Nephron (organoid): ENCODE results near the gene LSM11.
A peak's percentile ranks its signal among the peaks of the same experiment; 100 is the strongest.

ENCODE experiments used
- H3K27ac Mint-ChIP-seq, 3 experiments: 2 replicates each; pipeline ENCODE4 v1.8.0; 2020; ENCODE audit warnings: mixed read lengths in 3 of 3, mild to moderate bottlenecking in 2 of 3, moderate library complexity in 1 of 3
- H3K27me3 Mint-ChIP-seq: 2 replicates; pipeline ENCODE4 v1.8.0; 2021; ENCODE audit warnings: low read depth, mild to moderate bottlenecking, moderate library complexity, mixed read lengths
- H3K36me3 Mint-ChIP-seq: 2 replicates; pipeline ENCODE4 v1.8.0; 2020; ENCODE audit warnings: low read depth, mixed read lengths
- H3K4me1 Mint-ChIP-seq: 2 replicates; pipeline ENCODE4 v1.8.0; 2020; ENCODE audit warnings: mixed read lengths
- H3K4me3 Mint-ChIP-seq, 3 experiments: 2 replicates each; pipeline ENCODE4 v1.8.0; 2020; ENCODE audit warnings: mild to moderate bottlenecking in 3 of 3, mixed read lengths in 3 of 3, moderate library complexity in 2 of 3
- H3K9me3 Mint-ChIP-seq: 2 replicates; pipeline ENCODE4 v1.8.0; 2020; ENCODE audit warnings: mixed read lengths
- CTCF ChIP-seq, 3 experiments: fragments of 200-600 bp; sonication (generic); IDR thresholded peaks; one replicate each; pipeline ENCODE4 v1.5.0; 2021; ENCODE audit warnings: antibody characterized with exemption in 3 of 3; ENCODE audit not compliant: unreplicated experiment in 3 of 3

LSM11 gene

GRCh38 chr5:157740229-157740610 lies 3.3 kb upstream of the LSM11 start:
- peak in 1 of 3 experiments; percentile 27 for TF ChIP-seq CTCF (IDR thresholded peaks at IDR 0.05; ENCODE audit: unreplicated experiment in 3 of 3)
- H3K27ac Mint-ChIP-seq: no peak overlapping the region
- peak overlapping the region; percentile 34 to 59 (median 42) for H3K4me3 Mint-ChIP-seq
- peaks cover 9% of the 10 kb centered on the region for H3K4me1 Mint-ChIP-seq
- no peaks in the 10 kb centered on the region for H3K27me3 Mint-ChIP-seq
- peaks cover 23% of the 10 kb centered on the region for H3K36me3 Mint-ChIP-seq
- no peaks in the 10 kb centered on the region for H3K9me3 Mint-ChIP-seq

- Mint-ChIP-seq H3K27ac (no peak overlapping the region), H3K4me3 (peak overlapping the region in 2 of 3 experiments; percentile 54 to 67), H3K36me3 (peaks cover 18% of the 10 kb centered on the region), H3K4me1 (peaks cover 15% of the 10 kb centered on the region), H3K9me3 (no peaks in the 10 kb centered on the region), H3K27me3 (no peaks in the 10 kb centered on the region)
- TF ChIP-seq CTCF (IDR thresholded peaks at IDR 0.05; ENCODE audit: unreplicated experiment in 3 of 3): no peak
Observed at GRCh38 chr5:157741131-157741530, 2.4 kb upstream of the LSM11 start.

GRCh38 chr5:157744051-157745011 lies 819 bp downstream of the LSM11 start:
- no peaks in the 10 kb centered on the region for H3K9me3 Mint-ChIP-seq

GRCh38 chr5:157745041-157745456 lies 1.5 kb downstream of the LSM11 start:
- TF ChIP-seq CTCF (IDR thresholded peaks at IDR 0.05; ENCODE audit: unreplicated experiment in 3 of 3): no peak
- Mint-ChIP-seq H3K4me3 (peak overlapping the region; percentile 93 to 97 (median 94)), H3K4me1 (peaks cover 44% of the 10 kb centered on the region)

More at GRCh38 chr5:157744051-157745011, 819 bp downstream of the LSM11 start:
- peak overlapping the region; percentile 93 to 97 (median 94) for H3K4me3 Mint-ChIP-seq
- H3K36me3 Mint-ChIP-seq: peaks cover 3% of the 10 kb centered on the region
- TF ChIP-seq CTCF (IDR thresholded peaks at IDR 0.05; ENCODE audit: unreplicated experiment in 3 of 3): no peak
- peaks cover 38% of the 10 kb centered on the region for H3K4me1 Mint-ChIP-seq
- no peaks in the 10 kb centered on the region for H3K27me3 Mint-ChIP-seq
- H3K27ac Mint-ChIP-seq: peak overlapping the region; percentile 3 to 45 (median 29)

DNA sequence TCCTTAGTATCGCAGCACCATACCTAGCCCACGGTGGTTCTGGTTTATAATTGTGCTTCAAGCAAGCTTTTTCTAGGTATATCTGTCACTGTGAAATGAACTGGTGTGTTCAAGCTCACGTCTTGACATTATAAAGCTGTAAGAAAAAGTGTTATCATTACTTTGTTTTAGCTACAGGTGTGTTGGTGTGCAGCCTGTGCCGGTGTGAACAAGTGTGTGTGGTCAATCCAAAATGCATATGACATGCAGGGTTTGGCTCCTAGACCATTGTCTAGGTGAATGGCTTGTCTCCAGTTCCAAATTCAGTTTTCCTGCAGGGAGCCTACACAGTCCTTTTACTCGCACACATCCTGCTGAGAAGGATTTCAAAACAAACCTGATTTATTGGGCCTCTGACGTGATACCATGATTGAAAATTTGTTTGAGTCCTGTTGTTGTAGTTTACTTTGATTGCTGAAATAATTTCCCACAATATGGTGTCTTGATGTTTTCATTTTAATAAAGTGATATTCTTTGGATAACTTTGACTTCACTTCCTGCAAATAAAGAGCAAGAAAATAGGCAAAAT lies 3.7 kb downstream of the LSM11 start:
- no peaks in the 10 kb centered on the region for H3K36me3 Mint-ChIP-seq
- no peak for TF ChIP-seq CTCF (IDR thresholded peaks at IDR 0.05; ENCODE audit: unreplicated experiment in 3 of 3)
- H3K4me3 Mint-ChIP-seq: peak overlapping the region in 1 of 3 experiments; percentile 5
- no peaks in the 10 kb centered on the region for H3K9me3 Mint-ChIP-seq
- peak overlapping the region; percentile 47 to 89 (median 87) for H3K27ac Mint-ChIP-seq
- no peaks in the 10 kb centered on the region for H3K27me3 Mint-ChIP-seq
- peaks cover 50% of the 10 kb centered on the region for H3K4me1 Mint-ChIP-seq

More at GRCh38 chr5:157745041-157745456, 1.5 kb downstream of the LSM11 start:
- H3K9me3 Mint-ChIP-seq: no peaks in the 10 kb centered on the region
- H3K27me3 Mint-ChIP-seq: no peaks in the 10 kb centered on the region
- H3K36me3 Mint-ChIP-seq: peaks cover 3% of the 10 kb centered on the region
- peak overlapping the region in 2 of 3 experiments; percentile 19 to 42 for H3K27ac Mint-ChIP-seq
